Stimulated activated CD4-positive, alpha-beta T cell treated with anti-CD3 and anti-CD28 coated beads, Interleukin-4, amount 100 ng/mL, for 24 hours (primary cell): ENCODE results near the gene ZNF229.
A peak's percentile ranks its signal among the peaks of the same experiment; 100 is the strongest.
"Not testable (repeated sequence)": the region's sequence is repeated elsewhere in the genome, so short reads cannot be mapped to it uniquely, and the experiment has no call there.

ENCODE experiments used
- DNase-seq: peaks from one replicate; pipeline ENCODE4 v3.0.0-alpha.2; 2020

The ZNF229 gene

DNA sequence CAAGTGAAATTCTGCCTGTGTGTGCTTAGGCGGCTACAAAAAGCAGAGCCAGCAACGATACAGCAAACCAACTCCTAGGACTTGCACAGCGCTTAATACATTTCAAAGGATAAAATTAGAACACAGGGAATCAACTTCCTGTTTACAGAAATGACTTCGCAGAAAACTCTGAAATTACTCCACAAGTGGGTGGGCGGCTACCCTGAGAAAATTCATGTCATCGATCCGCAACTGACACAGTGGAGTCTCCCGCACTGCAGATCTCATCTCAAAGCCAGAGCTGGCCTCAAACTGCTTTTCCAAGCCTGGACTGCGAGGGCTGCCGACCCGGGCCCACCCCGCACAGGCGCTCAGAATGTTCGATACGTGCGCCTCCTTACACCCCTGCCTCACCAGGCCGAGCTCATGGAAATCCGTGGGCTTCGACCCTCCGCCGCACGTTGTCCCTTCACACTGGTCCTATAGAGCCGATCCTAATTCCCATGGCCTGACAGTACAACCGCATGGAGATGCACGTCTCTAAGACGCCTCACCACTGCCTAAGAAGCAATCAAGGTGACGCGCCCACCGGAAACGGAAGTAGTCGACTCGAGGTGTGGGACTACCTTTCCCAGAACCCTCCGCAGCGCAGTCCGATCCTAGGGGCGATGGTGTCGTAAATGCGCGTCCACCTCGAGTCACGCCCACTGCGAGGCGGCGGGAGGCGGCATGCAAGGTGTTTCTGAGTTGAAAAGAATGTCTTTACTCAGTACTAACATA lies at the start of gene ZNF229:
ZNF229 (minus strand) TSS at position 557 of the 759 bp plus-strand sequence. CDS start 5,625 bp downstream, outside the sequence.
- DNase-seq = peak; percentile 70

DNA sequence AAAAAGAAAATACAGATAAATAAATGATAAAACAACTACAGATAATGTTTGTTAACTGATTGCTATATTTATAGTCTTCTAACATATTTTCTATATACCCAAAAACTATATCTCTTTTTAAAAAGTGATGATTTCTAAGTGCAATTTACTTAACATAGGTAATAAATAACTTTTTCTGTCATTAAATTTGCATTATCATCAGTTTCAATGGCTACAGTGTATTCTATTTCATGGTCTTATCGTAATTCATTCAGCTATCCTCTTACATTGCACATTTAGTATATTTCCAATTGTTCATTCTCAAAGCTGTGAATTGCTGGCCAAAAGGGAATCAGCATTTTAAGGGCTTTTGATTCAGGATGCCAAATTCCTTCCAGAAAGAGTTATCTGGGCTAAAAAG lies 48.4 kb upstream of the ZNF229 start:
- no peak for DNase-seq

DNA sequence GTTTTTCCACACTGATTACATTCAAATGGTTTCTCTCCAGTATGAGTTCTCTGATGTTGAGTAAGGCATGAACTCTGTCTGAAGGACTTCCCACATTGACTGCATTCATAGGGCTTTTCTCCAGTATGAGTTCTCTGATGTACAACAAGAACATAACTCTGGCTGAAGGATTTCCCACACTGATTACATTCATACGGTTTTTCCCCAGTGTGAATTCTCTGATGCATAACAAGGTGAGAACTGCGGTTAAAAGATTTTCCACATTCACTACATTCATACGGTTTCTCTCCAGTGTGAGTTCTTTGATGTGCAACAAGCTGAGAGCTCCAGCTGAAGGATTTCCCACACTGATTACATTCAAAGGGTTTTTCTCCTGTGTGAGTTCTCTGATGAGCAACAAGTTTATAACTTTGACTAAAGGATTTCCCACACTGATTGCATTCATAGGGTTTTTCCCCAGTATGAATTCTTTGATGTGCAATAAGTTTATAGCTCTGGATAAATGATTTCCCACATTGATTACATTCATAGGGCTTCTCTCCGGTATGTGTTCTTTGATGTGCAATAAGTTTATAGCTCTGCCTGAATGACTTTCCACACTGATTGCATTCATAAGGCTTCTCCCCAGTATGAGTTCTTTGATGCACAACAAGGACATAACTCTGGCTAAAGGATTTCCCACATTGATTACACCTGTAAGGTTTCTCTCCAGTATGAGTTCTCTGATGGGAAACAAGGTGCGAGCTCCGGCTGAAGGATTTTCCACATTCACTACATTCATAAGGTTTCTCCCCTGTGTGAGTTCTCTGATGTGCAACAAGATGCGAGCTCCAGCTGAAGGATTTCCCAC lies 28.5 kb upstream of the ZNF229 start:
- DNase-seq = no peak

DNA sequence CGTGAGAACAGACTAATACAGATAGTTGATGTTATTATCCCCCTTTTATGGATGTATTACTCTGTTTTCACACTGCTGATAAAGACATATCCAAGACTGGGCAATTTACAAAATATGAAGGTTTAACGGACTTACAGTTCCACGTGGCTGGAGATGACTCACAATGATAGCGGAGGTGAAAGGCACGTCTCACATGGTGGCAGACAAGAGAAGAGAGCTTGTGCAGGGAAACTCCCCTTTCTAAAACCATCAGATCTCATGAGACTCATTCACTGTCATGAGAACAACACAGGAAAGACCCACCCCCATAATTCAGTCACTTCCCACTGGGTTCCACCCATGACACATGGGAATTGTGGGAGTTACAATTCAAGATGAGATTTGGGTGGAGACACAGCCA lies 20.5 kb upstream of the ZNF229 start:
- not testable (repeated sequence) for DNase-seq

DNA sequence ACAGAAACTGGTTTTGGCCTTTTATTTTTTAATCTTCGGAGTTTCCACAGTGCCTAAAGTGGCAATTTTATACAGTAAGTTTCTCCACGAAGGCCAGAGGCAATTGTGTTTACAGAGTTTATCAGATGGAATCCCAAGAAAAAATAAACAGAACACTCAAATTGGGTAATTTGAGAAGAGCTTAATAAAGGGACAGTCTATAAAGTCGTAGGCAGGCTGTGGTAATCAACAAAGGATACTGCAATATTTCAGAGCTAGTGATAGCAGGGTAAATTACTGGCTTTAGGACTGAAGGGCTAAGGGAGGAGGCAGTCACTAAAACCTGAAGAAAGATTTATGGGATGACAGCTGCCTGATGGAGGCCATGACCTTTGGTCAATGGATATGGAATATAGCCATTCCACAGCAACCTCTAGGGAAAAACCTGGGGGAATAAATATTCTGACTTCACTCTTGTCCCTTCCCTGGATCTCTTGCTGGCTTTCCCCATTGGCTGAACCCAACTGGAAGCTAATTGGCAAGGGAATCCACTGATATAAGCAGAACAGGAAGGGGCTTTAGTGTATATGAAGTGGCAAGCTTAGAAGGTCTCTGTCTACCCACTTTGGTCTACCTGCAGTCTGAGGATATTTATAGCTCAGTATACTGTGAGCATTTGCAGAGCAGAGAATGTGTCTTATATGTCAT lies 14.5 kb upstream of the ZNF229 start:
- not testable (repeated sequence) for DNase-seq

DNA sequence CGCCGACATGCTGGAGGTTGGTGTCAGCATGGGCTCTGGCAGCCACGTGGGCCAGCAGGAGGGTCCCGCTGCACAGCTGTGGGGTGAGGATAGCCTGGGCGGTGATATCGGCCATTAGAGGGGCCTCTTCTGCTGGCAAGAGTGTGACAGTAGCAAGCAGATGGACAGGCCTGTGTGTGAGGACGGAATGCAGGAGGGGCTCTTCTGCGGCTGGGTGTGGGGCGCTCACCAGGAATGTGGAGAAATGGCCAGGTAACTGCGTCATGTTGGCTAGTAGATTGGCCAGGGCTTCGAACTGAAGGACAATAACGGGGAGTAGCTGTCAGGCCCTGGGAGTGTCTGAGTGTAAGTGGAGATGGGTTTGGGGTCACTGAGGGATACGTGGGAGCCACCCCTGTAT lies 7.7 kb upstream of the ZNF229 start:
- DNase-seq = not testable (repeated sequence)

DNA sequence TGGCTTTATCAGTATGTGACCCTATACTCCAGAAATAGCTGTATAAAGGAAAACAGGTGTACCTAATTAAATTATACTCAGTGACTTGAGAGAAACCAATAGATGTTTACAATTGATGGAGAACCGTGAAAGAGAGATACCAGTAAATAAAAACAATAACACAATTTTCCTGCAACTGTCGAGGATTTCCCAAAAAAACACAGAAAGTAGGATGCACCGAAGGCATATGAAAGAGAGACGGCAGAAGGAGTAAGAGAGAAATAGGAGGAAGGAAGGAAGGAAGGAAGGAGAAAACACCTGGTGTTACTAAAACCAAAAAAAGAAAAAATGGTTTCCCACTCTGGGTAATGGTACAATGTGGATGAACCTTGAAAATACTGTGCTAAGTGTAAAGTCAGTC lies 6.8 kb upstream of the ZNF229 start:
- no peak for DNase-seq

DNA sequence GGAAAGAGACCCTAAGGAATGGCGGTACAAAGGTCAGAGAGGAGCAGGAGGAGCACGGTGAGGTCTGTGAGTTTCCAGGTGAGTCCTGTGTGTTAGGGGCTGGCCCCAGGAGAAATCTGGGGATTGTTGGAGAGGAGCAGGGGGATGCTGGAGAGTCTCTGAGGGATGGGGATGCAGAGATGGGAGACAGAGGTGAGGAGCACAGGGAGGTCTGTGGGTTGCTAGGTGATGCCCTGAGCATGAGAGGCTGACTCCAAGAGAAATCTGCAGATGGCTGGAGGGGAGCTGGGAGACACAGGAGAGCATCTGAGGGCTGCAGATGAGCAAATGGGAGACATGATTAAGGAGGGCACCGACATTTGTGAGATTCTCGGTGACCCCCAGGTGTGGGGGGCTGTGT lies 4.1 kb upstream of the ZNF229 start:
- DNase-seq = no peak

DNA sequence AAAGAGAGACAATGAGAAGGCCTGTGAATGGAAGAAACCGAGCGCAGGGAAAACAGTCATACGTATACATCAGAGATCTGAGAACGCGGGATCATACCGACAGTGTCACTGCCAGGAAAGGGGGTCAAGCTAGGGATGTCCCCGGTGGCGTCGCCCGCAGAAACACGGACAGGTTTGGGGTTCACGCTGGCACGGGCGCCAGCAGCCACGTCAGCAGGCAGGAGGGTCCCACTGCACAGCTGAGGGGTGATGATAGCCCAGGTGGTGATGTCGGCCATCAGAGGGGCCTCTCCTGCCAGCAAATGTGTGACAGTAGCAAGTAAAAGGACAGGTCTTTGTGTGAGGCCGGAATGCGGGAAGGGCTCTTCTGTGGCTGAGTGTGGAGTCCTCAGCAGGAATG lies 3.4 kb upstream of the ZNF229 start:
- DNase-seq = no peak

DNA sequence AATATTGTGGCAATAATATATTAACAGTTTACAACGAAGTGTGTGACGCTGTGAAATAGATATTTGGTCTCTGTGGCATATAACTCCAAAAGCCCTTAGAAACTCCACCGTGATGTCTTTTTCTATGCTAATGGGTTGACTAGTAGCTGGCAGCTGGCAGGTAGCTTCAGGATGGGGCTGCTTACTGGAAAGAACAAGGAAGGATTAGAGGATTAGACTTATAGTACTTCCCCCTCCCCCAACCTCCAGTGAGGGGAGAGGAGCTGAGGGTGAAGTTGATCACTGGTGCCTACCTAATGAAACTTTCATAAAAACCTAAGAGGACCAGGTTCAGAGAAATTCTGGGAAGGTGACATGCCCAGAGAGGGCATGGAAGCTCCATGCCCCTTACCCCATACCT lies 9.8 kb downstream of the ZNF229 start:
- DNase-seq = no peak

DNA sequence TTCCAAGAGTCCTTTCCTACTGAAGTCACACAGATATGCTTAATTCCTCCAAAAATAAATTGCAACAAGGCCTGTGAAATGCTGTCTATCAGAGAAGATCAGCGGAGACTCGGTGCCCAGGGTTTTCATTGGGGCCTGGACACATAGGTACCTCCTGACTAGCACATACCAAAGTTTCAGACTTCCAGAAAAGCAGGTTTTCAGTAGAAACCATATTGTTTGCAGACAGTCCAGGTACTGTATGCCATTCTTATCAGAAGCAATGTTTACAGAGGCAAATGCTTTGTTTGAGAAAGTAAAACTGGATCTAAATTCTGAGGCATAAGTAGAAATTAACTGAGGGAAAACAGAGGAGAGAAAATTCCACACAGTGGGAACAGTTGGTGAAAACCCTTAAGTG lies 12.8 kb downstream of the ZNF229 start:
- DNase-seq = no peak

DNA sequence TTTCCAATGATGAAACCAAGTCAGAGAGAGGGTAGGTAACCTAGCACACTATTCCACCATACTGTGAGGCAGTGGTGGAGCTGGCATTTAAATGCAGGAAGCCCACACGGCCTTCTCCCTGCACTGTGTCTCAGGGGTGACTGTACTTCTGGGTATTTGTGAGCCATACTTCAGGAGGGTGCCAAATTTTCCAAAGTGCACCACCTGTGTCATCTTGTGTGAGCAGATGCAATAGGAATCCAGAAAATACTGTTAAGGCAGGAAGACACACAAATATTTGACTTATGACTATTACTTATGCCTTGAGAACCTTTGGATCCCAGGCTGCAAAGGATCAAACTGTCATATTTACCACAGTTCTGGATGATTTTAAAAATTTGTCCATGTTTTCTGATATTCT lies 17.3 kb downstream of the ZNF229 start:
- no peak for DNase-seq

DNA sequence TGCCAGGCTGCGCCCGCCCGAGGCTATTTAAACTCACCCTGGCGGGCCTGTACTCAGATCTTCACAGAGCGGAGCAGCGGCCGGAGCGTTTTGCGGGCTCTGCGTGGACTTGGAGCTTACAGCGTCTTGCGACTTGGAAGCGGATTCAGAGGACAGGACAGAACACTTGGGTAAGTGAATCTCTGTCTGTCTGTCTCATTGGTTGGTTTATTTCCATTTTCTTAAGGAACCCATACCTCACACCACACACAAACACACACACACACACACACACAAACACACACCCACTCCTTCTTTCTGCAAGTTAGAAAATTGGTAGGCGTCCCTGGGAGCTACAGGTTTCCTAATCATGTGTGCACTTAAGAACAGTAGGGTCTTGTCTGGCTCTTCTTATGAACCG lies 32.7 kb downstream of the ZNF229 start:
- not testable (repeated sequence) for DNase-seq

DNA sequence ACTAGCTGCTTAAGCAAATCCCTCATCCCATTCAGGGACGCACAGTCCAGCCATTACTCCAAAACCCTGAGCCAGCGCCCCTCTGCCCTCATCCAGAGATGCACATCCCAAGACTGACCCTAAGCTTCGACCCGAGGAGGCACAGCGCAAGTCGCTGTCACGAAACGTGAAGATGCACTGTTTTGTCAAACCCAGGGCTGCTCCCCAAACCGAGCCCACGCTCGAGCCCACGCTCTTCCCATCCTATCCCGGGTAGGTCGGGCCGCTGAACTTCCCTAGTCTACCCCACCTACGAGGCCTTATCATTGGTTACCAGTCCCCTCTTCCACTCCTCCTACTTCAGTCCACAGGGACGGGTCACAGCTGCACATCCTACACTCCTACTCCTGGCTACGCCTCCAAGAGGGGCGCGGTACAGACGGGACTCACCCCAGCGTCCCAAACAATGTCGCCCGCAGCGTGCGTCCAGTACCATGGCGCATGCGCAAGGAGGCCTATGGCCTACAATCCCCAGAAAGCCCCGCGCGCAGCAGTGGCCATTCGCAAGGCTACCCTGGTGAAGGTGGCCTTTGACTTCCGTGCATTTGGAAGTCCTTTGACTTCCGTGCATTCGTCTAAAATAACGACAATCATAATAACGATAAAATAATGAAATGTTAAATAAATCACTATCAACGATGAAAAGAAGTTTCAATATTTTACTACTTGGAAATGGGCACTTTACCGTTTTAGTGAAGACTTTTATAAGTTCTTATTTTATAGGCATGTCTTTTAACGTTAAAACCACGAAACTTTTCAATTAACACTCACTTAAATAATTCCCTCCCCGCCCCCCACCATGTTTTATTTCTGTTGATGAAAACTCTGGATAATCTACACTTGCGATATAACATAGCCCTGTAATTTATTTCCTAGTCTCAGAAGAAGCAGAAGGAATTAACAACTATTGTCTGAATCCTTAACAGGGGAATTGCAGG lies 46.8 kb downstream of the ZNF229 start, which contains the start of gene ZNF285:
ZNF285 (minus strand) TSS at position 470 of the 977 bp plus-strand sequence. CDS start 4,395 bp downstream, outside the sequence.
- DNase-seq = peak; percentile 76

DNA sequence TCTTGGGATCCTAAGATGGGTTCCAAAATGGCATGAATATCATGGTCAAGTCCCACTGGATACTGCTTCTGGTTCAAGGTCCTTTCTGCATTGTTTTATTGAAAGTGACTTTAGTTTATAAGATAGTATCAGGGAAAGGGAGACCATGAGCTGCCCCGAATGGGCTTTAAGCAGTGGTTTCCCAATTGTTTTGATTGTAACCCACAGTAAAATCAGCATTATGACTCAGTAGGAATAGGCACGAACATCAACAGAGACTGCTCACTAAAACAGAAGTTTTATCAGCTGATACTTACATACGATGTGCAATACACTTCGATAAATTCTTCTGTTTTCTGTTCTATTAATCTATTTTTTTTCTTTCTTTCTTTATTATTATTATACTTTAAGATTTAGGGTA lies 59.0 kb downstream of the ZNF229 start:
- DNase-seq = not testable (repeated sequence)
